Lower lobe of right lung (tissue), 2 donors: ENCODE data around the gene PLEKHH1. TPM values are rescaled to one million over a fixed set of nuclear protein-coding genes. Genes with fewer than 3 reads are reported as not detected.

ENCODE experiments used
- ATAC-seq, 2 donors: fragments of 200-7000 bp; cut with Tn5 transposase; one replicate each; pipeline ENCODE4 v1.9.1; 2020 to 2022; ENCODE audit warnings: mild to moderate bottlenecking in 2 of 2, moderate library complexity in 2 of 2
- DNase-seq: peaks from one replicate; pipeline ENCODE4 v3.0.0-alpha.2; 2020
- H3K27ac ChIP-seq: fragments of 200-600 bp; one replicate; pipeline ENCODE4 v1.8.0; 2022
- H3K27me3 ChIP-seq: fragments of 200-600 bp; one replicate; pipeline ENCODE4 v1.8.0; 2022; ENCODE audit warnings: low read depth
- H3K36me3 ChIP-seq: fragments of 200-600 bp; one replicate; pipeline ENCODE4 v1.8.0; 2022; ENCODE audit warnings: mild to moderate bottlenecking
- H3K4me1 ChIP-seq: fragments of 200-600 bp; one replicate; pipeline ENCODE4 v1.8.0; 2022
- H3K4me3 ChIP-seq: fragments of 200-600 bp; one replicate; pipeline ENCODE4 v1.8.0; 2022; ENCODE audit warnings: mild to moderate bottlenecking
- H3K9me3 ChIP-seq: fragments of 200-600 bp; one replicate; pipeline ENCODE4 v1.8.0; 2022
- intact Hi-C: fragments of 100-400 bp; cut with DNase I; formaldehyde crosslinking; loops from one replicate; pipeline ENCODE4 v1.11.0; 2022
- total RNA-seq: library from RNA; stranded (reverse); fragmentation: NEBNext Ultra II Directional; extraction: Animal tissue kit (Norgen Biotek cat#: 25700); gene quantifications from one replicate; pipeline ENCODE4 v1.2.1, GENCODE V29; 2021
- TF ChIP-seq, protein P1 (sequence below): fragments of 200-600 bp; IDR thresholded peaks from one replicate; pipeline ENCODE4 v1.8.0; 2022; ENCODE audit warnings: antibody characterized with exemption, mild to moderate bottlenecking
- donor health status: DM: no; HTN: yes; CAD: no; lungs with severe emphysema.

PLEKHH1 gene
- total RNA-seq, 1 donor from 2014 or later: 4.6 TPM

DNA sequence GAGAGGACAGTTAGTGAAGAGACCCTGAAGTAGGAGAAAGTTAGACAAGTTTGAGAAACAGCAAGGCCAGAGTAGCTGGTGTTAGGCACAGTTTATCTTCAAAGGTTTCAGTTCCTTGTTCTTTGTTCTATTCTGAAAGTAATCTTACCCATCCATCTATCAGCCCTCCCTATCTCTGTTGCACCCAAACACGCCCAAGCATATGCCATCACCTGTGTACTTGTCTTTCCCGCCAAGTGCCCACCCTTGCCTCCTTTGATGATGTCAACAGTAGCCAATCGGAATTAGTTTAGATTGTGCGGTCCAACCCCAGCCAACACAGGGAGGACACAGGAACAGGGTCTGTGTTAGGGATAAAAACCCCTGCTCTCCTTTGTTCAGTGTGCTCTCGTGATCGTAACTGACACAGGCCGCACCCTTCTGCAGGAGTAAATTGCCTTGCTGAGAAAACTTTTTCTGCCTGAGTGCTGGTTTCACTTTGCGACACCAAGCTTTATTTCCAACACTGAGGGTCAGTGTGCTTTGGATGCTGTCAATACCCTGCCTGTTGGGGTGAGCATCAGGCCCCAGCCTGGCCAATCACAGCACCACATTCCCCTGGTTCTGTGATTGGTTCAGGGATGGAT is 39.9 kb upstream of the PLEKHH1 start:
- TF ChIP-seq, protein P1, sequence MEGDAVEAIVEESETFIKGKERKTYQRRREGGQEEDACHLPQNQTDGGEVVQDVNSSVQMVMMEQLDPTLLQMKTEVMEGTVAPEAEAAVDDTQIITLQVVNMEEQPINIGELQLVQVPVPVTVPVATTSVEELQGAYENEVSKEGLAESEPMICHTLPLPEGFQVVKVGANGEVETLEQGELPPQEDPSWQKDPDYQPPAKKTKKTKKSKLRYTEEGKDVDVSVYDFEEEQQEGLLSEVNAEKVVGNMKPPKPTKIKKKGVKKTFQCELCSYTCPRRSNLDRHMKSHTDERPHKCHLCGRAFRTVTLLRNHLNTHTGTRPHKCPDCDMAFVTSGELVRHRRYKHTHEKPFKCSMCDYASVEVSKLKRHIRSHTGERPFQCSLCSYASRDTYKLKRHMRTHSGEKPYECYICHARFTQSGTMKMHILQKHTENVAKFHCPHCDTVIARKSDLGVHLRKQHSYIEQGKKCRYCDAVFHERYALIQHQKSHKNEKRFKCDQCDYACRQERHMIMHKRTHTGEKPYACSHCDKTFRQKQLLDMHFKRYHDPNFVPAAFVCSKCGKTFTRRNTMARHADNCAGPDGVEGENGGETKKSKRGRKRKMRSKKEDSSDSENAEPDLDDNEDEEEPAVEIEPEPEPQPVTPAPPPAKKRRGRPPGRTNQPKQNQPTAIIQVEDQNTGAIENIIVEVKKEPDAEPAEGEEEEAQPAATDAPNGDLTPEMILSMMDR: no peak
- ATAC-seq: no peak
- no peaks in the 10 kb centered on the region for H3K36me3 ChIP-seq
- intact Hi-C loops: no loop called here
- no peak overlapping the region for H3K4me3 ChIP-seq
- no peak for DNase-seq
- H3K27ac ChIP-seq: no peak overlapping the region
- no peaks in the 10 kb centered on the region for H3K27me3 ChIP-seq
- H3K4me1 ChIP-seq: peaks cover 8% of the 10 kb centered on the region
- H3K9me3 ChIP-seq: peaks cover 10% of the 10 kb centered on the region

DNA sequence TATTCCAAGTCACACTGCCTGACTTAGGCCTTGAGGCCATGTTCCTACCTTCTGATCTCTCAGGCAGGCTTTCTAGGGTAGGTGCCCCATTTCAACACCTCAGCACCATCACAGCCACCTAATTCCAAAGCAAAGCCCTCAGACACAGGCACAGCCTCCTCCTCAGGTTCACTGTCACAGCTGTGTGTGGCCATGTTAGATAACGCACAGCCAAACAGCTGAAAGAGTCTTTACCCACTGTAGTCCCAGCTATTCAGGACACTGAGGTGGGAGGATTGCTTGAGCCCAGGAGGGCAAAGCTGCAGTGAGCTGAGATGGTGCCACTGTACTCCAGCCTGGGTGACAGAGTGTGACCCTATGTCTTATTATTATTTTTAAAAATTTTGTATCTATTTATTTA is 37.3 kb upstream of the PLEKHH1 start:
- H3K9me3 ChIP-seq: peaks cover 10% of the 10 kb centered on the region
- H3K4me3 ChIP-seq: no peak overlapping the region
- no peak for DNase-seq
- ATAC-seq: no peak
- H3K4me1 ChIP-seq: no peaks in the 10 kb centered on the region
- intact Hi-C loops: no loop called here
- no peaks in the 10 kb centered on the region for H3K36me3 ChIP-seq
- TF ChIP-seq, protein P1: no peak
- no peak overlapping the region for H3K27ac ChIP-seq
- no peaks in the 10 kb centered on the region for H3K27me3 ChIP-seq

DNA sequence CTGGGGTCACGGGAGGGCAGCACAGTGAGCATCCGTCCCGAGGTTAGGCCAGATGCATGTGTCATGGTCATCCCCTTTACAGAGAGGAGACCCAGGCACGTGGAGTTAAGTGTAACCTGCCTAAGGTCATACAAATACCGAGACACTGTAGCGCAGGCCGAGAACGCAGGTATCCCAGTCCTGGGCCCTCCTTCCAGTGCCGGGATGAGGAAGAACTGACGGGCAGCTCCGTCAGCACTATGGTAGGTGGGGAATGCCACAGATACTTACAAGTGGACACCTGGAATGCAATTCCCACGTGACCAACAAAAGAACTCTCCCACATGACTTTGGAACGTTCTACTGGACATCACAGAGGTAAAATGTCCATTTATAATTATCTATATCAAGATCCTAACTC is 35.9 kb upstream of the PLEKHH1 start:
- intact Hi-C loops: no loop called here
- H3K4me1 ChIP-seq: no peaks in the 10 kb centered on the region
- DNase-seq: no peak
- no peak for ATAC-seq
- no peak overlapping the region for H3K4me3 ChIP-seq
- TF ChIP-seq, protein P1: no peak
- no peaks in the 10 kb centered on the region for H3K36me3 ChIP-seq
- peaks cover 10% of the 10 kb centered on the region for H3K9me3 ChIP-seq
- H3K27ac ChIP-seq: no peak overlapping the region
- no peaks in the 10 kb centered on the region for H3K27me3 ChIP-seq

DNA sequence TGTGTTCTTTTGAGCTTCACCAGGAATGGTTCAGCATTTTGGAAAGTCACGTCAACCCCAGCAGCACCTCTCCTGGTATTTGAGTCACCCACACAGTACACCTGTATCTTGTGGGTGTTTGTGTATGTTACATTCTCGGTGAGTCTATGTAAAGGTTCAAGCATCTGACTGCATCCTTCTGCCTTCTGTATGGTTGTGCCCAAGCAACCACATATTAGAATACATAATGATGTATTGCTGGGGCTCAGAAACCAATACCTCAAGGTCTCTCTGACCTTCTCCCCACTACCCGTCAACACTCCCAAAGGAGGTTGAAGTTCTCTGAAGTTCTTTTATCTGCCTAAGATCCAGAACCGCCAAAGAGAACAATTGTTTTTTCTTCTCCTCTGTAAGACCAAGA is 35.4 kb upstream of the PLEKHH1 start:
- Histone ChIP-seq H3K9me3 (peaks cover 10% of the 10 kb centered on the region), H3K4me1 (no peaks in the 10 kb centered on the region), H3K36me3 (no peaks in the 10 kb centered on the region), H3K27me3 (no peaks in the 10 kb centered on the region), H3K4me3 (no peak overlapping the region), H3K27ac (no peak overlapping the region)
- ATAC-seq (no peak), DNase-seq (no peak)
- intact Hi-C loops: no loop called here
- TF ChIP-seq, protein P1: no peak

DNA sequence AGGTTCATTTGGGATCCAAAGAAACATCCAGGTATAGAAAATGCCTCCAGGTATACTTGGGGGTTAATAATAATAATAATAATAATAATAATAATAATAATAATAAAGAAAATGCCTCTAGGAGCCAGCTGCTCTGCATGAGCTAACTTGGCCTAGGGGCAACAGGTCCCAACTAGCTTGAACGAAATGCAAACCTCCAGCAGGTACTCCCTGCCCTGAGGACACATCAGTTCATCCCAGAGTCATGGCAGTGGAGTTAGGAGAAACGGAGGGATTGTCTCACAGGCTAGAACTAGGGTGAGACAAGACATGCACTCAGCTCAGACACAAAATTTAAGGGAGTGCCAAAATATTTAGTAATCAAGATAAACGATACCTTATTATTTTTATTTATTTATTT is 32.1 kb upstream of the PLEKHH1 start:
- Histone ChIP-seq H3K9me3 (no peaks in the 10 kb centered on the region), H3K36me3 (no peaks in the 10 kb centered on the region), H3K4me1 (no peaks in the 10 kb centered on the region), H3K27ac (no peak overlapping the region), H3K4me3 (no peak overlapping the region), H3K27me3 (no peaks in the 10 kb centered on the region)
- ATAC-seq (no peak), DNase-seq (no peak)
- intact Hi-C loops: no loop called here
- TF ChIP-seq, protein P1: no peak

DNA sequence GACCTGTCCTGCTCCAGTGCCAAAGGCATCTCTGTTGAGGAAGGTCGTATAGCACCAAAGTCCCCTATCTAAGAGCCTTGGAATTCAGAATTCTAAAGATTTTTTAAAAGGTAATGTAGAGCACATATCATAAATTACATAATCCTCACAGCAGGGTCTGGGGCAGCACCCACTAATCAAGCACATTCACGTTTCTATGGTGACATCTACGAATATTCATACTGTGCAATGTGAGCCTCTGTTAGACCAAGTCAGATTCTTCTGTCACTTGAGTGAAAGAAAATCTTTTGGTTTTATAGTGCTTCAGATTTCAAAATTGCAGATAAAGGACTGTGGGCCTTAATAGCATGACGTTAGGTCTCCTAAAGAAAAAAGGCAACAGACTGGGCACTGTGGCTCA is 31.4 kb upstream of the PLEKHH1 start:
- DNase-seq (no peak), ATAC-seq (no peak)
- Histone ChIP-seq H3K27ac (no peak overlapping the region), H3K9me3 (no peaks in the 10 kb centered on the region), H3K36me3 (no peaks in the 10 kb centered on the region), H3K27me3 (no peaks in the 10 kb centered on the region), H3K4me3 (no peak overlapping the region), H3K4me1 (no peaks in the 10 kb centered on the region)
- TF ChIP-seq, protein P1: no peak
- intact Hi-C loops: no loop called here
